Hematopoietic multipotent progenitor cell treated with erythropoietin and hydrocortisone succinate and interleukin-3 and kit ligand, for 6 days (in vitro differentiated cells): ENCODE data around the gene MTCL3.

Experiments used
- DNase-seq: peaks from one replicate; pipeline ENCODE4 v3.0.0-alpha.2; 2015

Gene MTCL3

DNA sequence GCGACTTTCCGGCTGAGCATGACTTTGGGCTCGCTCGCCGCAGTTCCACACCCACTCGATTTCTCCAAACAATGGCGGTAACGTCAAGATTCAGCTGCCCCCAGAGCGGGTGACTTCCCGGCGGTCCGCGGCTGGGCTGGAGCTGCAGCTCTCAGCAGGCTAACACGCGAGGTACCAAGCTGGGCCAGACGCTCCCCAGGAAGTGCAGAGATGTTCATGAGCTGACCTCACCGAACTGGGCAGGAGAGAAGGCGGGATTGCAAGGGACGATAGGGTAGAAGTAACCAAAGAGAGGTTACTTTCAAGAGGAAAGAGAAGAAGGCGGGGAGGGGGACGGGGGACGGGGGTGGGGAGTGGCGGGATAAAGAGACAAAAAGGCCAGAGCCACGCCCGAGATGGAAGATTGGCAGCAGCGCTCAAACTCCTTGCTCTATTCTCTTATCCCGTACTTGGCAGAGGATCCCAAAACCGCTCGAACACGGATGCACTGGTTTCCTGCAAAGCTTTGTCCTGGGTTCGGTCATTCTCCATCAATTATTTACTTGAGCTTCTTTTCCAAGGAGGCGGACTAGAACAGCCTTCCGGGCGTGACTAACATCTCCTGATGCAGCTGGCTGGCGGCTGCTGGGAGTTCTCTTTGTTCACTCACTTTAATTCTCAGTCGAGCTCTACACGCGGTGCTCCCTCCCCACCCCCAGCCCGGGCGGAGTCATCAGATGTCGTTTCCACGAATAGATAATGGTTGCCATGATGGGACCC lies at the start of gene MTCL3:
Gene MTCL3, minus strand, starts transcription at position 626 of the 759 bp plus-strand sequence.
- DNase-seq = no peak

- DNase-seq = no peak
Measured at GRCh38 chr6:127567476-127567875, 48.3 kb upstream of the MTCL3 start.

- DNase-seq = no peak
Measured at GRCh38 chr6:127566651-127567050, 47.5 kb upstream of the MTCL3 start.

DNA sequence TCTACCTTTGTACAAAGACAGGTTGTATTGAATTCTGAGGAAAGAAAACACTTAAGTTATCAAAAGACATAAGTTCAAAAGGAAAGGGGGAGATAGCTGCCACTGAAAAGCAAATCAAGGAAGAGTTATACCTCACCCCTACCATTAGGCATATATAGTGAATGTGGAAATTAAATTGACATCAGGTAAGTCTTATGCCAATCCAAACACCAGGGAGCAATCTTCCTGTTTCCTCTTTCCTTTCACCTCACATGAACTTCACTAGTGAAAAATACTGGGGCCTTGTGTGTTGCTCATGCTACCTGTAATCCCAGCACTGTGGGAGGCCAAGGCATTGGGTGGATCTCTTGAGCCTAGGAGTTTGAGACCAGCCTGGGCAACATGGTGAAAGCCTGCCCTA lies 47.0 kb upstream of the MTCL3 start:
- DNase-seq = no peak

DNA sequence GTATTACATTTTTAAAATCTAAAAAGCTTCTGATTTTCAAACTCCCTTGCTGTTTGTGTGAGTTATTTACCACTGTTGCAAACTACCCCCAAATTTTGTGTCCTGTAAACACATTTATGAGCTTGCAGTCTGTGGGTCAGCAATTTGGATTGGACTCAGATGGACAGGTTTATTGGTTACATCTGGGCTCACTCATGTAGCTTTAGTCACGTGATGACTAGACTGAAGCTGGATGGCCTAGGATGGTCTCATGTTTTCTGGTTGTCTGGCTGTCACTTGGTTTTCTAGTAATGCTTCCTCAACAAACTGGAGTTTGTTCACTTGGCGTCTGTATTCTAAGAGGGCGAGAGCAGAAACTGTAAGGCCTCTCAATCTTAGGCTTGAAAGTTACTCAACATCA lies 45.6 kb upstream of the MTCL3 start:
- no peak for DNase-seq

GRCh38 chr6:127561660-127562059 lies 42.5 kb upstream of the MTCL3 start:
- DNase-seq = no peak

- peak; percentile 36 for DNase-seq
Measured at GRCh38 chr6:127554435-127555006, 35.4 kb upstream of the MTCL3 start.

GRCh38 chr6:127550403-127550802 lies 31.3 kb upstream of the MTCL3 start:
- no peak for DNase-seq

DNA sequence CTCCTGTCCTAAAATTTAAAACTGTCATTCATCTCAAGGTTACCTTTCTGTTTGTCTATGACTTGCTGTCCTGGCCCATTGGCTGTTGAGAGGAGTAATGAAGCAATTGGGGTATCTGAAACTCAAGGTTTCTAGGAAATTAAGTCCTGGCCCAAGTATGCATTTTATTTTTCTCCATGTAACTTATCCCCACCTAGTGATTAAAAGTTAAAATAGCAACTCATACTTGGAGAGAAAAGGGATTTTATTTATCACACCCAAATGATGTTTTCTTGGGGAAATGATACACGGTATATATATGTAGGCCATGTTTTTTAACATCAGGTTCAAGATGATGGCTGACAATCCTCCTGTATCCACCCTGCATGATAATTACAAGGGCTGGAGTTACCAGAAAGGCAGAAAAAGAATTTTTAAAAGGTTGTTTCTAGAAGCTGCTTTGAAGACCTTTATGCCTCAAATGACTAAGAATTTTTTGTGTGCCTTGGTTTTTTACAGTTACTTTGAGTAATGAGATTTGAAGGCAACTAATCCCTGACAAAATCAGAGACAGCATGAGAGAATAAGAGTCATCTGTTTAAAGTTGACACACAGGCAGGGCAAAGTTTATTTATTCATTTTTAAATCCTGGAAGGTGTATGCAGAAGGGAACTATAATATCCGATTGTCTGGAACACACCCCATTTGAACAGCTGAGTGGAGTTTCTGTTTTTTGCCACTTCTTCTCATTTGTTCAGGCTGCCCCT lies 28.9 kb upstream of the MTCL3 start:
- DNase-seq = peak; percentile 19

DNA sequence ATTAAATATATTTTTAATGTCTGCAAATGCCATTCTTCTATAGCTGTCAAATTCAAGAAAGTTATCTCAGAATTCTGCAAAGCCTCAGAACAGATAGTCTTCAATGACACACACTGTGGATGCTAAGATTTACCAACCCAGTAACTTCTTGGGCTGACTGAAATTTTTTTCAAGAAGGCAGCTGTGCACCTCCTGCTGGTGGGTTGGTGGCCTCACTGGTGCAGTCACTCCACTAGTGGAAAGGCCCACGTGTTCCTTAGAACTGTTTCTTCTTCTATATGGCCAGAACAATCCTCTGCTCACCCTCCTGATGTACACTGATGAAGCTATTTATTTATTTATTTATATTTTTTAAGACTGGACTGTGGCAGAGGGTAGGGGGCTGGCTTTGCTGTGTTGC lies 28.1 kb upstream of the MTCL3 start:
- peak; percentile 13 for DNase-seq

- peak; percentile 56 for DNase-seq
Measured at GRCh38 chr6:127539272-127539671, 20.1 kb upstream of the MTCL3 start.

DNA sequence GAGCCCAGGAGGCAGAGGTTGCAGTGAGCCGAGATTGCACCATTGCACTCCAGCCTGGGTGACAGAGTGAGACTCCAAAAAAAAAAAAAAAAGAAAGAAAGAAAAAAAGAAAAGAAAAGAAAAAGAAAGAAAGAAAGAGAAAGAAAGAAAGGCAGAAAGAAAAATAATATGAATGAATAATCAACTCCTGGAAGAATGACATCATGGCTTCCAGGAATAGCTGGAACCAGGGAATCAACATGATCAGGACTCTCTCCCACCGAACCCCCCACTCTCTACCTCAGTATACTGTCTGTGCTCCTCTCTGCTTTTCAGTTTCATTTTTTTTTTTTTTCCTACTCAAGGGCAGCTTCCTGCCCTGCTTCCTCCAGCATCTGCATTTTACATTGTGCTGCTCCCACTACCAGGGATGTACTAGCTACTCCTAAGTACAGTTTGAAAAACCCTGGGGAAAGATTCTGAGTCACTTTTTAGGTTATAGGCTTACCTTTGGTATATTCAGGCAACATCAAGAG lies 19.7 kb upstream of the MTCL3 start:
- DNase-seq = no peak

DNA sequence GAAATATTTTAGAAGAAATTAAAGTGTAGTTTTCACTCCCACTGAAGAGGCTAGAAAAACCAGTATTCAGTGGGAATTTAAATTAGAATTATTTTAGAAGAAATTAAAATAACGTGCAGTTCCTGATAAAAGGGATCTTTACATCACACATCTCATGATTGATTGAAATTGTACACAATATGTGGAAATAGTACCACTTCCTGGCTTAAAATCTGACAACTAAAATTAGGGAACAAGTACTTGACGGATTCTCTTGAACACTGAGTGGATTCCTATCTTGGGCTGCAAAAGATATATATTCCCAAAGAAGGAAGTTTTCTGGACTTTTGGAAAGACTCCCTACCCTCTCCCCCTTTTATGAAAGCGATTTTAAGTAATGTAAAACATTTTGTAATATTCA lies 14.6 kb upstream of the MTCL3 start:
- DNase-seq = no peak

- DNase-seq = no peak
Measured at GRCh38 chr6:127533011-127533410, 13.9 kb upstream of the MTCL3 start.

DNA sequence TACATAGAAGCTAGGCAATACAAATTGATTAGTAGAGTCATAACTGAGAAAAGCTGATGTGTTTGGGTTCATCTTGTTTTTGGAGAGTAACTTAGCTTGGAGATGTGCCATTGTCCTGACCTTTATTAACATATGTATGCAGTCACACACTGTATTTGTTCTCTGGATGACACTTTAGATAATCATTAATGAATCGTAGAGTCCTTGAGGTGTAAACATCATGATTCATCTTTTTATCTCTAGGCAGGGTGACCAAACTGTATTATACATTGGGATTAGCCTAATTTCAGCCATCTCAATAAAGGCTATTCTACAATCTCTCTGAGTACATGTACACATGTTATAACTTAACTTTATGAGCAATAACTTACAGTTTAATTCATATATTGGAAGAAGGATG lies 3.6 kb upstream of the MTCL3 start:
- DNase-seq = no peak

GRCh38 chr6:127520066-127520465 lies 931 bp upstream of the MTCL3 start:
- DNase-seq = peak; percentile 40

- DNase-seq = no peak
Measured at GRCh38 chr6:127519469-127519785, 292 bp upstream of the MTCL3 start.

DNA sequence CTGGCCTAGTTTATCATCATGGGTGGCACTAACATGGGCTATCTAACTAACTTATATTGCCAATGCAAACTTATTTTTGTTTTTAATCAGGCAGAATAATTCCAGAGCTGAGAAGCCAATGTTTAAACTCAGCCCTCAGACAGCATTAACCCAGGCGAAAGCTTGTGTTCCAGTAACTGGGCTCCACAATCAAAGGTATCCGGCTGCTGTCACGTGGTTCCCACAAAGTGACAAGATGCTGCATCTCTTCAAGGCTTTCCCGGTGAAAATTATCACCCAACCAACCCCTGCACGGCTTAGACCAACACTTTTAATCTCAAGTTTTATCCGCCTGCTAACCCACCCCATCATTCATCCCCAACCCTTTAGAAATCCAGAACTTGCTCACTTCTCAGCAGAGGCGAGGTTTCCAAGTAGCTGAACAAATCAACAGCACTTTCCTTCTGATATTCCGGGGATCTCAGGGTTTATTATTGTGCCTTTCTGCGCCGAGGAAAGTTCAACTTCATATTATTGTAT lies 885 bp downstream of the MTCL3 start:
- no peak for DNase-seq

GRCh38 chr6:127517693-127518092 lies 1.4 kb downstream of the MTCL3 start:
- DNase-seq = no peak

DNA sequence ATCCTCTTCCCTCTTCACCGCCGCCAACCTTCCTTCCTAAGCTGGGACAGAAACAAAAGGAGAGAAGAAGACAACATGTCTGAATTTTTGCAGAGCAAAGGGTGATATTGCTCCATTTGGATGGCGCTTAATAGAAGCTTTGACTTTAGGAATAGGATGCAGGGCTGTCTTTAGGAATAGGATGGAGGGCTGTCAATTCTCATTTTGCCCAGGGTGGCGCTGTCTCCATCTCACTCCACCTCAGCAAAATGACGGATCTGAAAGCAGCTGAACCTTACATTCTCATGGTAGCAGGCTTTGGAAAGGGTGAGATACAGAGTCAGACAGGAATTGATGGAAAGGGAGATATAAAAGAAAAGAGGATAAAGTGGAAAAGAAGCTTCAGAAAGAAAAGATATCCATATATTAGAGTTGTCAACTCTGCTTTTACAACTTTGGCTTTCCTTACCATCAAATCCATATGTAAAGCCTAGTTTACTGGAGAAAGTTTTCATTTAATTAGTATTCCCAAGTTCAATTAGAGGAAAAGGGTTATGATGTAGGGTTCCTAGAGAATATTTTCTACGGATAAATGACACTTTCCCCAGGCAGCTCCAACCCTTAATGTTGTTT lies 2.4 kb downstream of the MTCL3 start:
- DNase-seq = peak; percentile 59

- DNase-seq = peak; percentile 62
Measured at GRCh38 chr6:127515794-127516661, 3.1 kb downstream of the MTCL3 start.

GRCh38 chr6:127515234-127515793 lies 3.8 kb downstream of the MTCL3 start:
- no peak for DNase-seq
